ENCODE data around the gene FAM174B. TPM values are rescaled to one million over a fixed set of nuclear protein-coding genes. Genes with fewer than 3 reads are reported as not detected.

The FAM174B gene
- total RNA-seq, 2 donors from 2014 or later = 3.9 to 5.3 TPM

GRCh38 chr15:92603743-92604470 is 51.7 kb downstream of the FAM174B start:
- DNase-seq (ENCODE audit: low spot score in 2 of 2) (no peak), ATAC-seq (no peak)
- H3K27ac Mint-ChIP-seq = no peak overlapping the region
- H3K9me3 Mint-ChIP-seq = no peaks in the 10 kb centered on the region
- H3K36me3 Mint-ChIP-seq = no peaks in the 10 kb centered on the region

GRCh38 chr15:92603278-92603677 is 52.3 kb downstream of the FAM174B start:
- no peak overlapping the region for H3K27ac Mint-ChIP-seq

GRCh38 chr15:92602267-92602593 is 53.3 kb downstream of the FAM174B start:
- no peak for DNase-seq (ENCODE audit: low spot score in 2 of 2)
- H3K27ac Mint-ChIP-seq = no peak overlapping the region
- H3K9me3 Mint-ChIP-seq = no peaks in the 10 kb centered on the region
- H3K36me3 Mint-ChIP-seq = no peaks in the 10 kb centered on the region
- no peak for ATAC-seq

More at GRCh38 chr15:92603278-92603677, 52.3 kb downstream of the FAM174B start:
- ATAC-seq (no peak), DNase-seq (ENCODE audit: low spot score in 2 of 2) (no peak)
- no peaks in the 10 kb centered on the region for H3K9me3 Mint-ChIP-seq
- no peaks in the 10 kb centered on the region for H3K36me3 Mint-ChIP-seq

- ATAC-seq (no peak), DNase-seq (ENCODE audit: low spot score in 2 of 2) (no peak)
- Mint-ChIP-seq H3K27ac (no peak overlapping the region), H3K36me3 (no peaks in the 10 kb centered on the region), H3K9me3 (no peaks in the 10 kb centered on the region)
Measured at GRCh38 chr15:92601592-92602266, 53.8 kb downstream of the FAM174B start.

- no peak for ATAC-seq
- no peaks in the 10 kb centered on the region for H3K36me3 Mint-ChIP-seq
- H3K27ac Mint-ChIP-seq = no peak overlapping the region
- H3K9me3 Mint-ChIP-seq = no peaks in the 10 kb centered on the region
- no peak for DNase-seq (ENCODE audit: low spot score in 2 of 2)
Measured at GRCh38 chr15:92600856-92601255, 54.7 kb downstream of the FAM174B start.

GRCh38 chr15:92599394-92599970 is 56.1 kb downstream of the FAM174B start:
- ATAC-seq (peak; percentile 51 to 89), DNase-seq (ENCODE audit: low spot score in 2 of 2) (no peak)
- H3K36me3 Mint-ChIP-seq = no peaks in the 10 kb centered on the region
- no peaks in the 10 kb centered on the region for H3K9me3 Mint-ChIP-seq
- H3K27ac Mint-ChIP-seq = peak overlapping the region in 1 of 2 donors; percentile 18

GRCh38 chr15:92597548-92597947 is 58.0 kb downstream of the FAM174B start:
- ATAC-seq (no peak), DNase-seq (ENCODE audit: low spot score in 2 of 2) (no peak)
- Mint-ChIP-seq H3K36me3 (no peaks in the 10 kb centered on the region), H3K9me3 (no peaks in the 10 kb centered on the region), H3K27ac (no peak overlapping the region)

GRCh38 chr15:92596623-92597022 is 59.0 kb downstream of the FAM174B start:
- H3K27ac Mint-ChIP-seq = no peak overlapping the region
- no peaks in the 10 kb centered on the region for H3K36me3 Mint-ChIP-seq
- H3K9me3 Mint-ChIP-seq = no peaks in the 10 kb centered on the region
- ATAC-seq (no peak), DNase-seq (ENCODE audit: low spot score in 2 of 2) (no peak)

GRCh38 chr15:92595506-92596381 is 59.8 kb downstream of the FAM174B start:
- ATAC-seq (no peak), DNase-seq (ENCODE audit: low spot score in 2 of 2) (no peak)
- Mint-ChIP-seq H3K9me3 (no peaks in the 10 kb centered on the region), H3K36me3 (no peaks in the 10 kb centered on the region), H3K27ac (no peak overlapping the region)

GRCh38 chr15:92591275-92591674 is 64.3 kb downstream of the FAM174B start:
- no peak for ATAC-seq
- Mint-ChIP-seq H3K36me3 (no peaks in the 10 kb centered on the region), H3K27ac (no peak overlapping the region), H3K9me3 (no peaks in the 10 kb centered on the region)
- DNase-seq (ENCODE audit: low spot score in 2 of 2) = no peak

GRCh38 chr15:92586966-92587365 is 68.6 kb downstream of the FAM174B start:
- ATAC-seq (no peak), DNase-seq (ENCODE audit: low spot score in 2 of 2) (no peak)
- no peaks in the 10 kb centered on the region for H3K9me3 Mint-ChIP-seq
- H3K27ac Mint-ChIP-seq = no peak overlapping the region
- H3K36me3 Mint-ChIP-seq = no peaks in the 10 kb centered on the region

GRCh38 chr15:92586383-92586942 is 69.1 kb downstream of the FAM174B start:
- ATAC-seq = no peak
- Mint-ChIP-seq H3K36me3 (no peaks in the 10 kb centered on the region), H3K9me3 (no peaks in the 10 kb centered on the region), H3K27ac (no peak overlapping the region)
- no peak for DNase-seq (ENCODE audit: low spot score in 2 of 2)

- Mint-ChIP-seq H3K27ac (no peak overlapping the region), H3K36me3 (no peaks in the 10 kb centered on the region), H3K9me3 (no peaks in the 10 kb centered on the region)
- DNase-seq (ENCODE audit: low spot score in 2 of 2) = no peak
- ATAC-seq = no peak
Measured at GRCh38 chr15:92584105-92584504, 71.5 kb downstream of the FAM174B start.

- ATAC-seq (no peak), DNase-seq (ENCODE audit: low spot score in 2 of 2) (peak in 1 of 2 donors; percentile 13)
- H3K36me3 Mint-ChIP-seq = no peaks in the 10 kb centered on the region
- no peaks in the 10 kb centered on the region for H3K9me3 Mint-ChIP-seq
- no peak overlapping the region for H3K27ac Mint-ChIP-seq
Measured at GRCh38 chr15:92583096-92584034, 72.2 kb downstream of the FAM174B start.

- no peak overlapping the region for H3K27ac Mint-ChIP-seq
- H3K36me3 Mint-ChIP-seq = no peaks in the 10 kb centered on the region
- no peak for ATAC-seq
- no peaks in the 10 kb centered on the region for H3K9me3 Mint-ChIP-seq
- DNase-seq (ENCODE audit: low spot score in 2 of 2) = no peak
Measured at GRCh38 chr15:92582206-92582605, 73.4 kb downstream of the FAM174B start.
